ENCODE results near the gene CCR7.

Gene CCR7

GRCh38 chr17:40590742-40591141 lies 25.5 kb upstream of the CCR7 start:
- no peak for TF ChIP-seq CTCF (IDR thresholded peaks at IDR 0.05)

DNA sequence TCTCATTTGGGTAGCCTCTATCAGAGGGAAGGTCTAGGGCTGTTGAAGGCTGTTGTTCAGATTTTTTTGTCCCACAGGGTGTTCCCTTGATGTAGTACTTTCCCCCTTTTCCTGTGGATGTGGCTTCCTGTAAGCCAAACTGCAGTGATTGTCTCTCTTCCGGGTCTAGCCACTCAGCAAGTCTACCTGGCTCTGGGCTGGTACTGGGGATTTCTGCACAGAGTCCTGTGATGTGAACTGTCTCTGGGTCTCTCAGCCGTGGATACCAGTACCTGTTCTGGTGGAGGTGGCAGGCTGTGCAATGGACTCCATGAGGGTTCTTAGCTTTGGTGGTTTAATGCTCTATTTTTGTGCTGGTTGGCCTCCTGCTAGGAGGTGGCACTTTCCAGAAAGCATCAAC lies 23.3 kb upstream of the CCR7 start:
- TF ChIP-seq CTCF (IDR thresholded peaks at IDR 0.05) = no peak

DNA sequence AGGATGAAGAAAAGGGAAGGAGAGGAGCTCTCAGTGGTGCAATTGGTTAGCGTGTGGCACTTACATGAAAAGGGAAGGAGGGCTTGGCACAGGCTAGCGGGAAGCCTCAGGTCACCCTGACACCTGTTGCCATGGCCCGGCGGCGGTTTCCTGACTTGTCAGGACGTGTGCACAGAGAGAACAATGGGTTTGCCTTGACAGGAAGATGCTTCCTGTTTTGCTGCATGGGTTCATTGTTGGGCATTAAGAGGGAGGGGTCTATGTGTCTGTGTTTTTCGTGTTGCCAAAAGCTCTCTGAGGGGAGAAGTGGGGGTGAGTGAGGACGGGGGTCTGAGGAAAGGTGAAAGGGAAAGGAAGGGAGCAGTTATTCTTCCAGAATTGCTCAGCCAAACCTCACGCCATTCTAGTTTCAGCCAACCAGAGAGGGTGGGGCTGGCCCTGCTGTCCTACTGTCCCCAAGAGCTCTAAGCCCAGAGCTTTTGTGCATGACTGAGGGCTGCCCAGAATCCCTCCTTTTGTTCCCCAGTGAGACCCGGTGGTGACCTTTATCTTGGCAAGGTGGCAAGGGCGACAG lies 17.1 kb upstream of the CCR7 start:
- no peak for TF ChIP-seq CTCF (IDR thresholded peaks at IDR 0.05)

GRCh38 chr17:40580140-40580539 lies 14.9 kb upstream of the CCR7 start:
- no peak for TF ChIP-seq CTCF (IDR thresholded peaks at IDR 0.05)

- no peak for TF ChIP-seq CTCF (IDR thresholded peaks at IDR 0.05)
Observed at GRCh38 chr17:40579471-40579870, 14.2 kb upstream of the CCR7 start.

DNA sequence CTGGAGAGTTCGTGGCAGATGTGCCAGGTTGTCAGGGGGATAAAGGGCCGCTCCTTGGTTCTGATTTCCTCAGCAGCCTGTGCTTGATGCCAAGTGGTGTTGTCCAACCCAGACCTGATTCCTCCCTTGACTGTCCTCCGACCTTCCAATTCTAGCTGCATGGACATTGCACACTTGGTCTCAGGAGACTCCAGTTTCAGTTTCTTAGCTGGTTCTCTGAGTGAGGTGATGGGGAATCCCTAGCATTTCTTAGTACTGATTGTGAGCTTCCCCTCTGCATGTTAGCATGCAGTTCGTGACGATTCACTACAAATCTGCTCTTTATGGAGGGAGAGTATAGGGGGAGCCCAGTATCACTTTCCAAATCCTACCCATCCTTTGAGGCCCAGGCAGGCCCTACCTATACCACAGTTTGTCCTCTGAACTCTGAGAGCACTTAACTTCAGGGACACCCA lies 12.4 kb upstream of the CCR7 start:
- no peak for TF ChIP-seq CTCF (IDR thresholded peaks at IDR 0.05)

GRCh38 chr17:40576113-40576740 lies 11.0 kb upstream of the CCR7 start:
- TF ChIP-seq CTCF (IDR thresholded peaks at IDR 0.05) = no peak

DNA sequence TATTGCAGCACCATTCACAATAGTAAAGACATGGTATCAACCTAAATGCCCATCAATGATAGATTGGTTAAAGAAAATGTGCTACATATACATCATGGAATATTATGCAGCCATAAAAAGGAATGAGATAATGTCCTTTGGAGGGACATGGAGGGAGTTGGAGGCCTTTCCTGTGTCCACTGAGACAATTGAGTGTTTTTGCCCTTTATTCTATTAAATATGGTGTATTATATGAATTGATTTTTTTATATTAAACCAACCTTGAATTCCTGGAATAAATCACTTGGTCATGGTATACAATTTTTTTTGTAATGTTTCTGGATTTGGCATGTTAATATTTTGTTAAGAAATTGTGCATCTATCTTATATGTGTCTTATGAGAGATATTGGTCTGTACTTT lies 9.0 kb upstream of the CCR7 start:
- no peak for TF ChIP-seq CTCF (IDR thresholded peaks at IDR 0.05)

All from LNCAP (cell line).